Jurkat, Clone E6-1 (cell line): ENCODE data around the gene ERCC3. TPM values are rescaled to one million over a fixed set of nuclear protein-coding genes. Genes with fewer than 3 reads are reported as not detected.

Source experiments
- DNase-seq: peaks from one replicate; pipeline ENCODE4 v3.0.0-alpha.2; 2011; ENCODE audit warnings: low read depth, low spot score
- H3K4me3 ChIP-seq: 2 replicates; pipeline ENCODE4 v1.5.1; 2011; ENCODE audit warnings: mild to moderate bottlenecking, low read length, control low read depth, moderate library complexity
- polyA plus RNA-seq: library from polyadenylated mRNA; unstranded; fragments of >200 nt; gene quantifications from one replicate; pipeline ENCODE4 v1.2.1, GENCODE V29; 2012; ENCODE audit warnings: missing spikeins; ENCODE audit not compliant: insufficient read length, insufficient read depth

Gene ERCC3
- 76.6 TPM for polyA plus RNA-seq

GRCh38 chr2:127293748-127294562 lies at the start of gene ERCC3:
Gene ERCC3, minus strand, starts transcription at chr2:127294144. Its CDS starts 63 bp downstream, at chr2:127294081.
- DNase-seq, result peak; percentile 78

GRCh38 chr2:127343277-127343676 lies 49.3 kb upstream of the ERCC3 start:
- DNase-seq, result no peak
- H3K4me3 ChIP-seq, result no peak overlapping the region

More at GRCh38 chr2:127293748-127294562, at the start of gene ERCC3:
- peak within 1 kb of the TSS; percentile 89 for H3K4me3 ChIP-seq

GRCh38 chr2:127342101-127342500 lies 48.2 kb upstream of the ERCC3 start:
- no peak for DNase-seq
- no peak overlapping the region for H3K4me3 ChIP-seq

- no peak overlapping the region for H3K4me3 ChIP-seq
- DNase-seq, result no peak
These were observed 38.4 kb upstream of the ERCC3 start for GRCh38 chr2:127332335-127332734.

GRCh38 chr2:127330753-127331152 lies 36.8 kb upstream of the ERCC3 start:
- H3K4me3 ChIP-seq, result no peak overlapping the region
- peak; percentile 22 for DNase-seq

GRCh38 chr2:127326289-127326945 lies 32.5 kb upstream of the ERCC3 start:
- H3K4me3 ChIP-seq, result no peak overlapping the region
- no peak for DNase-seq

GRCh38 chr2:127324635-127325034 lies 30.7 kb upstream of the ERCC3 start:
- no peak overlapping the region for H3K4me3 ChIP-seq
- peak; percentile 14 for DNase-seq

- DNase-seq, result no peak
- H3K4me3 ChIP-seq, result no peak overlapping the region
These were observed 27.4 kb upstream of the ERCC3 start for GRCh38 chr2:127321303-127321702.

- peak; percentile 19 for DNase-seq
- no peak overlapping the region for H3K4me3 ChIP-seq
These were observed 26.8 kb upstream of the ERCC3 start for GRCh38 chr2:127320586-127321275.

- no peak for DNase-seq
- no peak overlapping the region for H3K4me3 ChIP-seq
These were observed 26.1 kb upstream of the ERCC3 start for GRCh38 chr2:127320067-127320466.

GRCh38 chr2:127314193-127314988 lies 20.4 kb upstream of the ERCC3 start:
- no peak overlapping the region for H3K4me3 ChIP-seq
- no peak for DNase-seq

- DNase-seq, result no peak
- H3K4me3 ChIP-seq, result no peak overlapping the region
These were observed 19.5 kb upstream of the ERCC3 start for GRCh38 chr2:127313406-127313805.

- no peak overlapping the region for H3K4me3 ChIP-seq
- DNase-seq, result no peak
These were observed 17.0 kb upstream of the ERCC3 start for GRCh38 chr2:127310980-127311379.

GRCh38 chr2:127309468-127309867 lies 15.5 kb upstream of the ERCC3 start:
- DNase-seq, result no peak
- no peak overlapping the region for H3K4me3 ChIP-seq

GRCh38 chr2:127308586-127309138 lies 14.7 kb upstream of the ERCC3 start:
- no peak for DNase-seq
- H3K4me3 ChIP-seq, result no peak overlapping the region

- H3K4me3 ChIP-seq, result no peak overlapping the region
- no peak for DNase-seq
These were observed 12.1 kb upstream of the ERCC3 start for GRCh38 chr2:127305990-127306585.

GRCh38 chr2:127302168-127302567 lies 8.2 kb upstream of the ERCC3 start:
- no peak for DNase-seq
- H3K4me3 ChIP-seq, result no peak overlapping the region

- no peak for DNase-seq
- peak overlapping the region; percentile 89 for H3K4me3 ChIP-seq
These were observed 577 bp downstream of the ERCC3 start for GRCh38 chr2:127293386-127293747.

GRCh38 chr2:127288274-127288673 lies 5.7 kb downstream of the ERCC3 start:
- no peak for DNase-seq
- no peak overlapping the region for H3K4me3 ChIP-seq
